PFSK-1 (cell line): ENCODE measurements around the gene TTC28.

ENCODE experiments used
- FOXP2 ChIP-seq: optimal IDR thresholded peaks from 2 replicates; pipeline ENCODE3; 2011; ENCODE audit warnings: borderline replicate concordance, control low read depth, inconsistent platforms; ENCODE audit not compliant: insufficient read depth; ENCODE audit errors: extremely low read length, extremely low read depth
- POLR2AphosphoS5 ChIP-seq: IDR thresholded peaks from 2 replicates; pipeline ENCODE4 v1.6.1; 2012; ENCODE audit warnings: low read depth, mild to moderate bottlenecking, control low read depth, low read length, moderate library complexity
- TAF1 ChIP-seq: IDR thresholded peaks from 2 replicates; pipeline ENCODE4 v1.6.1; 2012; ENCODE audit warnings: low read length, control low read depth, borderline replicate concordance; ENCODE audit not compliant: insufficient read depth
- TF ChIP-seq, protein P1 (sequence below), 2 experiments: IDR thresholded peaks; 2 replicates each; pipeline versions ENCODE4 v1.6.1 to v1.8.0; 2011 to 2012; ENCODE audit warnings: low read depth in 2 of 2, low read length in 2 of 2, control low read depth in 1 of 2, inconsistent platforms in 1 of 2, mild to moderate bottlenecking in 1 of 2, moderate library complexity in 1 of 2; ENCODE audit not compliant: insufficient read depth in 1 of 2

DNA sequence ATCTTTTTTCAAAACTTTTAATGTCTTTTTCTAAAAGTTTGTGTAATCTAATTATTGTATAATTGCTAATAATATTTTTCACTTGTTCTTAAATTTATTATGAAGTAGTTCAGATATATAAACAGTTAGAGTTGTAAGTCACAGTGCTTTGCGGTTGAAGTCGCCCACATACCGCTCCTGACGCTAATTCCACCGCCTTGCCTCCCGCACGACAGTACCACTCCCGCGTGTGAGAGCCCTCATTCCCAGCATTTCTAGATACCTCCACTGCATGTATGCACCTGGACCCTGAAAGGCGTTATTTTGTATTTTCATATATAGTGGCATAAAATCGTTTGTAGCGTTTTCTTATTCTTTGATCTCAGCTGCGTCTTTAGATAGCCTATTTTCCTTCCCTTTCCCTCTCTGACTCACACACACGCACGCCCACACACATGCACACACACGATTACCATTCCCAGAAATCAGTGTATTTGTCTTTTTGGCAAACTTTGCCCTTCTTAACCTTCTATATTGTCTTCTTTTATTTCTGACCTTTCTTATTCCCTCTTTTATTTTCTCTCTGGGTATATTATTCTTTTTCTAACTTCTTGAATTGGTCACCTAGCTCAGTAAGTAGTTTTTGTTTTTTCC is 704.1 kb downstream of the TTC28 start:
- TF ChIP-seq, protein P1, sequence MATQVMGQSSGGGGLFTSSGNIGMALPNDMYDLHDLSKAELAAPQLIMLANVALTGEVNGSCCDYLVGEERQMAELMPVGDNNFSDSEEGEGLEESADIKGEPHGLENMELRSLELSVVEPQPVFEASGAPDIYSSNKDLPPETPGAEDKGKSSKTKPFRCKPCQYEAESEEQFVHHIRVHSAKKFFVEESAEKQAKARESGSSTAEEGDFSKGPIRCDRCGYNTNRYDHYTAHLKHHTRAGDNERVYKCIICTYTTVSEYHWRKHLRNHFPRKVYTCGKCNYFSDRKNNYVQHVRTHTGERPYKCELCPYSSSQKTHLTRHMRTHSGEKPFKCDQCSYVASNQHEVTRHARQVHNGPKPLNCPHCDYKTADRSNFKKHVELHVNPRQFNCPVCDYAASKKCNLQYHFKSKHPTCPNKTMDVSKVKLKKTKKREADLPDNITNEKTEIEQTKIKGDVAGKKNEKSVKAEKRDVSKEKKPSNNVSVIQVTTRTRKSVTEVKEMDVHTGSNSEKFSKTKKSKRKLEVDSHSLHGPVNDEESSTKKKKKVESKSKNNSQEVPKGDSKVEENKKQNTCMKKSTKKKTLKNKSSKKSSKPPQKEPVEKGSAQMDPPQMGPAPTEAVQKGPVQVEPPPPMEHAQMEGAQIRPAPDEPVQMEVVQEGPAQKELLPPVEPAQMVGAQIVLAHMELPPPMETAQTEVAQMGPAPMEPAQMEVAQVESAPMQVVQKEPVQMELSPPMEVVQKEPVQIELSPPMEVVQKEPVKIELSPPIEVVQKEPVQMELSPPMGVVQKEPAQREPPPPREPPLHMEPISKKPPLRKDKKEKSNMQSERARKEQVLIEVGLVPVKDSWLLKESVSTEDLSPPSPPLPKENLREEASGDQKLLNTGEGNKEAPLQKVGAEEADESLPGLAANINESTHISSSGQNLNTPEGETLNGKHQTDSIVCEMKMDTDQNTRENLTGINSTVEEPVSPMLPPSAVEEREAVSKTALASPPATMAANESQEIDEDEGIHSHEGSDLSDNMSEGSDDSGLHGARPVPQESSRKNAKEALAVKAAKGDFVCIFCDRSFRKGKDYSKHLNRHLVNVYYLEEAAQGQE (IDR thresholded peaks at IDR 0.05; ENCODE audit: insufficient read depth in 1 of 2, low read depth in 2 of 2, low read length in 2 of 2): no peak
- no peak for TF ChIP-seq POLR2AphosphoS5
- TF ChIP-seq TAF1: no peak
- TF ChIP-seq FOXP2: no peak
